Subcutaneous adipose tissue (tissue), 4 donors: ENCODE measurements around the gene WWP2. TPM values are rescaled to one million over a fixed set of nuclear protein-coding genes. Genes with fewer than 3 reads are reported as not detected.

ENCODE experiments used
- CTCF ChIP-seq: fragments of 450-650 bp; IDR thresholded peaks from one replicate; pipeline ENCODE4 v1.5.1; 2016; ENCODE audit warnings: low read depth, mild to moderate bottlenecking, control low read depth, antibody characterized with exemption, moderate library complexity
- total RNA-seq, 4 donors: library from RNA; depleted of rRNA; stranded (reverse); fragments of >200 nt; gene quantifications; one replicate each; pipeline ENCODE4 v1.1.0, GENCODE V29; 2016

The WWP2 gene
- total RNA-seq: 10 to 100 TPM; 20.2 to 48.7 (median 34.7) TPM

- no peak for TF ChIP-seq CTCF
Observed at GRCh38 chr16:69761983-69762813, at the start of gene WWP2. WWP2 (plus strand) TSS chr16:69762332; CDS start chr16:69787011, 24,679 bp downstream.

DNA sequence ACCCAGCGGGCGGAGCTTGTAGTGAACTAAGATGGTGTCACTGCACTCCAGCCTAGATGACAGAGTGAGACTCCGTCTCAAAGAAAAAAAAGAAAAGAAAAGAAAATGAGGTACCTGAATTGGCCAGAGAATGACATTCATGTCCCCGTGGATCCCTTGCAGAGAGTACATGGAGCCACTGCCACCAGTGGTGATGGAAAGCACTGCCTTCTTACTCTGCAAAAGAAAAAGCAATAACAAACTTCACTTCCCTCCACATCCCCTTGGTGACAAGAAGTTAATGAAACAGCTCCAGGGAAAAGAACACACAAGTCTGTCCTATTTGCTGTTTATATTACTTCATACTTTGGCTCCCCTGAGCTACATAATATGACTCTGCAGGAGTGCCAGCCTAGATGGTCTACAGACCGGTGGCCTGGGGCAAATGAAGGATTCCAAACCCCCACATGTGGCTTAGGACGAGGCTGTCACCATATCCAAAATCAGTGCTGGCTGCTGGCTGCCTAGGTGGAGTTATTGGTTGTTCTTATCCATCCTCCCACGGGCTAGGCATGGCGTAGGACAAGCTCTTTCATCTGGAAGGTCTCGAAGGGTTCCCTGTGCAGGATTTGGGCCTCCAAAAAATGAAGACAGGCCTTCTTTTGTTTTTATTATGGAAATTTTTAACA lies 49.1 kb upstream of the WWP2 start:
- TF ChIP-seq CTCF: no peak

- TF ChIP-seq CTCF: no peak
Observed at GRCh38 chr16:69717066-69717465, 45.1 kb upstream of the WWP2 start.

DNA sequence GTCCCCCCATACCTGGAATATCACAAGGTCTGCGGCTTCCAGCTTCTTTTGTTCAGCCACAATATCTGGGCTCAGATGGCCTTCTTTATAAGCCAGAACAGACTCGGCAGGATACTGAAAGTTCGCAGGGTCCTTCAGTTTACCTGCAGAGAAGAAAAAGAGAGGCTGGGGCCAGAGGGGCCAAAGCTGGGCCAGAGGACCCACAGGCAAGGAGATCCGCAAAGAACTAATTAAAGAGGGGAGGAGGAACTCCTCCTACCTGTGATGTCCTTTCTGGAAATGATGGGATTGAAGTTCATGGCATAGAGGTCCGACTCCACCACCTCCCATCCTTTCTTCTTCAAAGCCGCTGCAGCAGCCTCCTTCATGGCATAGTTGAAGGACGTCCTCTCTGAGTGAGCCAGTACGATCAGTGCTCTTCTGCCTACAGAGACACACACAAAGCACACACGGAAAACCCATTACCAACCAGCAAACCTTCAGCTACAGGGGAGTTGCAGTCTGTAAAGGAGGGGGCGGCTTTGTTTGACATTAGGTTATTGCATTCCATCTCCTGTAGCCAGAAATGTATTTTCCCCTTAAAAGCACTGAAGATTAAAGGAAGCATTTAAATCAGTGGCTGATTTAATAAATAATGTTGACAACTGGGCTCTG lies 43.9 kb upstream of the WWP2 start:
- TF ChIP-seq CTCF: no peak

DNA sequence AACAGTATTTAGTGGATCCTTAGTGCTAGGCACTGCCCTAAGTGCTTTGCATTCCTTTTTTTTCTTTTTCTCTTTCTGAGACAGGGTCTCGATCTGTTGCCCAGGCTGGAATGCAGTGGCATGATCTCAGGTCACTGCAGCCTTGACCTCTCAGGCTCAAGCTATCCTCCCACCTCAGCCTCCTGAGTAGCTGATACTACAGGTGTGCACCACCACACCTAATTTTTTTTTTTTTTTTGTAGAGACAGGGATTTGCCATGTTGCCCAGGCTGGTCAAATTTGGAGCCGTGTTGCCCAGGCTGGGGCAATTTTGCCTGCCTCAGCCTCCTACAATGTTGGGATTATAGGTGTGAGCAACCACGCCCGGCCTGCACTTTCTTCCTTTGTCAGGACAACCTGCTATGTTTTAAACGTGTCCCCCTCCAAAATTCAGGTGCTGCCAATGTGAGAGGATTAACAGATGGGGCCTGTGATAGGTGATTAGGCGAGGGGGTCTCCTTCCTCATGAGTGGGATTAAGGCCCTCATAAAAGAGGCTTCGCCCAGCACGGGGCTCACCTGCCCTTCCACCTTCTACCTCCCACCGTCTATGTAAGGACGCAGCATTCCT lies 41.2 kb upstream of the WWP2 start:
- no peak for TF ChIP-seq CTCF

- TF ChIP-seq CTCF: no peak
Observed at GRCh38 chr16:69721441-69721957, 40.6 kb upstream of the WWP2 start.
